ENCODE measurements around the gene PSENEN.

- TF ChIP-seq CTCF (IDR thresholded peaks at IDR 0.05) (no peak), POLR2A (IDR thresholded peaks at IDR 0.05) (peak in 1 of 3 donors; percentile 26)
These were observed 3.2 kb upstream of the PSENEN start, which contains the start of gene IGFLR1 for GRCh38 chr19:35742121-35742724.
